ENCODE measurements around the gene CHRNA4.
"Not testable (repeated sequence)": the region's sequence is repeated elsewhere in the genome, so short reads cannot be mapped to it uniquely, and the experiment has no call there.

CHRNA4 gene

DNA sequence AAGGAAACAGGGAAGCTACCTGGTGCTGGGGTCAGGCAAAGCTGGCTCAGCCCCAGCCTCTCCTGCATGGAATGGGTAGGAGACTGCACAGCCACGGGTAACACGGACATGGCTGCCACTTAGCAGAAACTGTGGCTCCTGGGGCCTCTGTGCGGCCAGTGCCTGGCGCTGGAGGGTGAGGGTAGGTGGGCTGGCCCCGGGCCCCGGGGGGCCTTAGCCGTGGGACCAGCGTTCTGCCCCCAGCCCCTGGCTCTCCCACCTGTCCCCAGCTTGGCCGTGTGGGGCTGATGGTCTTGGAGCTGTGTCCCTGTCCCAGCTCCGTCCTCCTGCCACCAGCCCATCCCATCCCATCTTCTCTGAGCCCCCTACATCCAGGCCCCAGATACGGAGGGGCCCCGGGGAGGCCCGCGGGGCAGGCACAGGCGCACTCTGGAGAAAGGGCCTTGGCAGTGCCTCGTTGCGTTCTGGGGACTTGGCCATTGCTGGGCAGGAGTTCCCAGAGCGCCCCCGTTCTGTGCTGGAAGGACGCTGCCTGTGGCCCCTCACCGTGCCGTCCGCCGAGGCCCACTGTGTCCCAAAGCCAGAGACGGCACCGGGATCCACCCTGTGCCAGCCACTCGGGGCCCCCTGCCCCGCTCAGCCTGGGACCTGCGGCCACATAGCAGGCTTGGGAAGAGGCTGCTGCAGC, 12.2 kb downstream of the CHRNA4 start:
- no peak for DNase-seq

DNA sequence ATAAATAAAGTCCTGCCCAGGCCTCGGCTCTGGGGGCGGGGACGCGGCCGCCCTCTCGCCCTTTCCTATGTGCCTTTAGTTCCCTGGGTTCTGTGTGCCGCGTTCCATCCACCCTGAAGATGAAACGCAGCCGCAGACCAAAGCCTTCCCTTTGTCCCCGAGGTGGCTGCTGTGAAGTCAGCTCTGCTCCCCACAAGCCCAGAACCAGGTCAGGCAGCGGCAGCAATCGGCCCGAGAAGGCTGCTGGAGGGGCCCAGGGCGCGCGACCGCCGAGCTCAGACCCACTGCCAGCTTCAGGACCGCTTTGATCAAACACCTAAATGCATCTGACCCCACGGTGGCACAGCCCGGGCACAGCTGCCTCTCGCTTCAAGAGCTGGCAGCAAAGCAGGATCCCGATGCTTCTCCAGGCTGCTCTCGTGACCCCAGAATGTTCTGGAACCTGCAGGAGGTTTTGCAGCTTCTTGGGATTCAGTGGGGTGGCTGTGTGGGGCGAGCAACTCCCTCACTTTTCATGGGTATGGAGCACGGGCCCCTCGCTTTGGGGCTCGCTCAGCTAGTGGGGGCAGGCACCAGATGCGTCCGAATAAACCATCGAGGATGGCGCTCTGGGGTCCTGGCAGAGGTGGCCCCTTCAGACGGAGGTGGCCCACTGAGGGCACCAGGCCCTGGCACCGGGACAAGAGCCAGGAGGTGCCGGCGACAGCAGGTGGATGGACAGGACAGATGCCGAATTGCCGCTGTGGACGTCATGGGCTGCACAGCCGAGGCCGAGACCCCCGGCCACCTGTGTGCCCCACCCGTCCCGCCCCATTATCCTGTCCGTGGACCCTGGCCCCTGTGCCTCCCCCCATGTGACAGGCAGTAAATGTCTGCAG, 13.0 kb downstream of the CHRNA4 start:
- DNase-seq: no peak

DNA sequence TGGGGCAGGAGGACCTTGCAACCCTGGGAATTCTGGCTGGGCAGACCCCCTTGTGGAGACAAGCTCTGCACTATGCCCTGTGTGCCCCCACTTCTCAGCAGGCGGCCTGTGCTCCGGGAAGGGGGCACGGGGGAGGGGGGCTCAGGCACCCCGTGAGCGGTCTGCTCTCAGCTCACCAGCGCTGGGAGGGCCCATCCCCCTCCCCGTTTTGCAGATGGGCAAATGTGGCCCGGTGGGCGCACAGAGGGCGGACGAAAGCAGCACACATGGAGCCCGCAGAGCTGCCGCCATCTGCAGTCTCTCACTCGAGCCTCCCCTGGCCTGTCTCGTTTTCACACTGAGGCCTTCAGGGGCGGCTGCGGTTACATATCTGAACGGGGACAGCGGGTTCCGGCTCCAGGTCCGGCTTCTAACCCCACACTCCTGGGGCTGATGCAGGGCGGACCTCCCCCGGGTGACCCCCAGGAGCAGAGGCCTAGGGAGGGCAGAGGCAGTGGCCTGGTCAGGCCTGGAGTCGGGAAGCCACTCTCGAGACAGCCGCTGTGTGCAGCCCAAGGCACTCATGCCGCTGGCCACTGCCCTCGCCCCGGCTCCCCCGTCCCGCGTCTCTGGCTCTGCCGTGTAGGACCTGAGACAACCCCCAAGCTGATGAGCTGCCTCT, 13.9 kb downstream of the CHRNA4 start:
- no peak for DNase-seq

DNA sequence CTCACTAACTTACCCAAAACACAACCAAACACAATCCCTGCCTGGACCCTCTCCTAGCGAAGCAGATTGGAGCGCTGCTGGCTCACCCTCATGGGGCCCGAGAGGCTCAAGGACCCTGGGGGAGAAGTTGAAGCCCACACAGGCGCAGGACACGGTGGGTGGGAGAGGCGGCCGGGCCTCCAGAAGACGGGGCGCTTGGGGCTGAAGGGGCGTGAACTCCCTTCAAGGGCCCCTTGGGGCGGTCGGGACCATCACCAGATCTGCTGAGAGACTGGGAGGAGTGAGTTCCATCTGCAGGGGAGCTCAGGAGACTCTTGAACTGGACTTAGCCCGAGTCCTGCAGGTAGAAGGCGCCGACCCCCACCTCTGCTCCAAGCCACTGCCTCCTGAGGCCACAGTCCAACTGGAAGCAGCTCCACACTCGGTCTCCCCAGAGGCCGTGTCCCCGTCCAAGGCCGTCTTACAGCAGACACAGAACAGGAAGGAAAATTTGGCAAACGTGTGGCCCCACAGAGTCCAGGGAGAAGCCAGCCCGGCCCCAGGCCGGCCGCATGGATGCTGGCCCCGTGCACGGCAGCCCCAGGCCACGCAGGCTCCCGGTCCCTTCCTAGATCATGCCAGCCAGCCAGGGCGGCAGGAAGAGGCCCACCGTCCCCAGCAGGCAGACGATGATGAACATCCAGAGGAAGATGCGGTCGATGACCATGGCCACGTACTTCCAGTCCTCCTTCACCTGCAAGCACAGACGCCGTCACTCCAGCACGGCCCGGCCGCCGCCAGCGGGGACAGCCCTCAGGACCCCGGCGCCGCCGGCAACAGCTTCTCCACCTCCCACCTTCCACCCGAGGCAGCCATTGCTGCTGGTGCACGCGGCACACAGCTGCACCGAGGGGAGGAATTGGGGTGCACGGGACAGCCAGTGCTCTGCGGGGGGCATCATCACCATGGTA, 14.7 kb downstream of the CHRNA4 start:
- no peak for DNase-seq

DNA sequence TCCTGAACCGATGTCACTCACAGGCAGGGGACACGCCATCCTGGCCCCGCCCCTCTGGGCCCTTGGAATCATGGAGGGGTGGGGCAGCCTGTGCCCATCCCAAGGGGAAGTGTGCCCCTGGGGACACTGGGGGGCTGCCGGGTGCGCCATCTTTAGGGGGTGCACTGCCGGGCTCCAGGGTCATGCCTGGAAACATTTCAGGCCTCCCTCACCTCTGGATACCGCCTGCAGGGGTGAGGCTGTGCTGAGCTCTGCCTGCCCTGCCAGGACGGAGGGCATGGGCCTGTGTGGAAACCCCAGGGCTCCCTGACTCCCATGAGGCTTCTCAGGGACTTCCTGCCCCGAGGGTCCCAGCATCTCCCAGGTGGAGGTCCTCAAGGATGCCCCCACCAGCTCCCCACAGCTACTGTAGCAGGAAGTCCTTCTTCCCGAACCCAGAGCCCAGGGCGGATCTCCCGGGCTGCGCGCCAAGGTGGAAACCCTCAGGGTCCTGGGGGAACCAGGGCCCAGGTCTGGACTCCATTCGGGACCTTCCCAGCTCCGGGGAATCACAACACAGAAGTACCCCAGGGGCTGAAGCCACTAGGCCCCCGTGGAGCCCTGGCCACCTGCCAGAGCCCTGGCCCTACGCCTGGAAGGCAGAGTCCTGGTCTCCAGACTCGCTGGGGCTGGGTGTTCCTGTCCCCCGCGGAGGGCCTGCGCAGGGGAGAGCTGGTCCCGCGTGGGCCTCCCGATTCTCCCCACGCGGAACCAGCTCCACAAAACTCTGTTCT, 15.6 kb downstream of the CHRNA4 start:
- no peak for DNase-seq

DNA sequence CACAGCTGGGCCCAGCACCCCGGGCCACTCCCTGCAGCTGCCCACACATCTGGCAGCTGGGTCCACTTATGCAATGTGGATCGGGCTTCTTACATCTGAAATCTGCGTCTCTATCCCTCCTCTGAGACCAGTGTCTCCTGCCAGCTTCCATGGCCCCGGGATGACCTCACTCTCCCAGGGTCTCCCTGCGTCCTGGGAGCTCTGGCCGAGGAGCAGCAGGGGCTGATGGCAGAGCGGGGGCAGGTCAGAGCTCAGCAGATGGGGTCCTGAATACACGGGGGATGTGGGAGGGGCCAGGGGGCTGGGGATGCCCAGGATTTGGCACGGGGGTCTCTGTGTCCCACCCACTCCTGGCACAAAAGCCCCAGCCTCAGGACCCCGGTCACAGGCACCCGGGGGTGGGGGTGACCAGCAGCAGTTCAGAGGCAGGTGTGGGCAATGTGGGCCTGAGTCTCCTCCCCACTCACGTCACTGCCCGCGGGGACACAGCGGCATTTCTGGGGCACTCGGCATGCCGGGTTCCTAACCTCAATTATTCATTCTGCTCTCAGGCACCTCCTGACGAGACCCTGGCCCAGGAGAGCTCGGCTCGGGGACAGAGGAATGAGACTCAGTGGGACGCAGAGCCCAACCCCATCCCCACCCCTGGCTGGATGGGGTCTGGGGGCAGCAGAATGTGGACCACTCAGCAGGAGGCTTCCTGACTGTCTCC, 16.4 kb downstream of the CHRNA4 start:
- DNase-seq: no peak

DNA sequence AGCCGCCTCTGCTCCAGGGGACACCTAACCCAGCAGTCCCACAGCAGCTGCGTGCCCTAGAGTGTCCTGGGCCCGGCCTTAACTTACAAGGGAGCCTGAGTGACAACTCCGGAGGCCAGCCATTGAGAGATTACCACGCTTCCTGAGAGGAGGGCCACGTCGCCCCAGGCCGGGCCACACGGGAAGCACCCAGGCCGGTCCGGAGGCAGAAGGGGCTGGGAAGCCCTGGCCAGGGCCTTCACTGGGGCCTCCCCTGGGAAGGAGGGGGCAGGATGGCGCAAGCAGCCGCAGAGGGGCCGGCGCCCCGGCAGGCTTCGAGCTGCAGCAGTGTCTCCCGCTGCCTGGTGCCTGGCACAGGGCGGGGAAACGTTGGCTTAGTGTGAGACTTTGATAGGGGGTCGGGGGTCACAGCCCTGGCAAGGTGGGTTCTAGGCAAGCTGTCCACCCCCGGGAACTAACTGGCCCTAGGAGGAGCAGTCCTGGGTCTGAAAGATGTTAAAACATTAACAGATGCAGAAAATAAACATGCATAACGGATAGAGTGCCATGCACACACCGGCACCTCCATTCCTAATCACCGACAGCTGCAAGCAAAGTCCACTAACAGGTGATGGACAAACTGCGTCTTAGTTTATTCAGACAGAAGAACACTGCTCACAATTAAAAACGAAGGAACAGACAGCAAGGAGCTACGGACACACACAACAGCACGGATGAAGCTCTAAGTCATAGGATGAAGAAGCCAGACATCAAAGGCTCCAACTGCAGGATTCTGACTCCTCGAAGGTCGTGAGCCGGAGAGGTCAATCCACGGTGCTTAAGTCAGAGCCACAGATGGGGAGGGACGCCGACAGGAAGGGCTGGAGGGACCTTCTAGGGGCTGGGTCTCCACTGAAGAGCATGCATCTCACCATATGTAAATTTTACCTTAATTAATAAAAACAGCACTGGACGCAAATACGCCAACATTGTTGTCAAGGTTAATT, 17.4 kb downstream of the CHRNA4 start:
- no peak for DNase-seq

DNA sequence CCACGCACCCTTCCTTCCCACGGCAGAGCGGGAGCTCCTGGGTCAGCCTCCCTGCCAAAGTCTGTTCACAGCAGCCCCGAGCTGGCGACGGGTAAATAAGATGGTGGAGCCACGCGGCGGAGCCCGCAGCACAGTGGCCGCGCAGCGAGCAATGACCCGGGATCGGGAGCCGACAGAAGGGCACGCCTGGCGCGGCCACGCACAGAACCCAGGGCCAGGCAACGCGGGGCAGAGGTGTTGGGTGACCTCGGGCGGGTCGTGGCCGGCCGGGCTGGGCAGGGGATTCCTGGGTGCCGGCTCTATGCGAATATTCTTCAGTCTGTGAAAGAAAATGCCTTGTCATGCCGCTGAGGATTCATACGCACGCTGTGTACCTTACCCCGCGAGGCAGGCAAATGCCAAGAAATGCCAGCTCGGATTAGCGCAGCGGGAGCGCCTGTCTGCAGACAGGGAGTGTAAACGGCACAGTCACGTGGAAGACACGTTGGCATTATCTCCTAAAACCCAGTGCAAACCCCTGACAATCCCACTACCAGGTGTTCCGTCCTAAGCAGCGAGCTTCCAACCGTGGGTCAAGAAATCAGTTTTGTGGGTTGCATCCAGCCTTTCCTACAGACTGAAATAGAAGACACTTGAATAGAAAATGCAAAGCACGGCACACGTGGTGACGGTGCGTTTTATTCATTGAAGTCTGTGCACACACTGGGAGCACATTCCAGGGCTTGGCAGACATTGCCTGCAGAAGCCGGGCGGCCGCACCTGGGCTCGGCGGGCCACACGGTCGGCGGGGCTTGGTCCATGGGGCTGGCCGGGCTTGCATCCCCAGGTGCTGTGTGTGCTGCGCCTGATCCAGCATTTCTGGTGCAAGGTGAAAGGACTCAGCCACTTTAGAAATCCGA, 18.3 kb downstream of the CHRNA4 start:
- no peak for DNase-seq

DNA sequence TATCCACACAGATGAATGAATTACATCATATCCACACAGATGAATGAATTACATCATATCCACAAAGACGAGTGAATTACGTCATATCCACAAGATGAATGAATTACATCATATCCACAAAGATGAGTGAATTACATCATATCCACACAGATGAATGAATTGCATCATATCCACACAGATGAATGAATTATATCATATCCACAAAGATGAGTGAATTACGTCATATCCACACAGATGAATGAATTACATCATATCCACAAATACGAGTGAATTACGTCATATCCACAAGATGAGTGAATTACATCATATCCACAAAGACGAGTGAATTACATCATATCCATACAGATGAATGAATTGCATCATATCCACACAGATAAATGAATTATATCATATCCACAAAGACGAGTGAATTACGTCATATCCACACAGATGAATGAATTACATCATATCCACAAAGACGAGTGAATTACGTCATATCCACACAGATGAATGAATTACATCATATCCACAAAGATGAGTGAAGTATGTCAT, 20.9 kb downstream of the CHRNA4 start:
- DNase-seq: not testable (repeated sequence)

DNA sequence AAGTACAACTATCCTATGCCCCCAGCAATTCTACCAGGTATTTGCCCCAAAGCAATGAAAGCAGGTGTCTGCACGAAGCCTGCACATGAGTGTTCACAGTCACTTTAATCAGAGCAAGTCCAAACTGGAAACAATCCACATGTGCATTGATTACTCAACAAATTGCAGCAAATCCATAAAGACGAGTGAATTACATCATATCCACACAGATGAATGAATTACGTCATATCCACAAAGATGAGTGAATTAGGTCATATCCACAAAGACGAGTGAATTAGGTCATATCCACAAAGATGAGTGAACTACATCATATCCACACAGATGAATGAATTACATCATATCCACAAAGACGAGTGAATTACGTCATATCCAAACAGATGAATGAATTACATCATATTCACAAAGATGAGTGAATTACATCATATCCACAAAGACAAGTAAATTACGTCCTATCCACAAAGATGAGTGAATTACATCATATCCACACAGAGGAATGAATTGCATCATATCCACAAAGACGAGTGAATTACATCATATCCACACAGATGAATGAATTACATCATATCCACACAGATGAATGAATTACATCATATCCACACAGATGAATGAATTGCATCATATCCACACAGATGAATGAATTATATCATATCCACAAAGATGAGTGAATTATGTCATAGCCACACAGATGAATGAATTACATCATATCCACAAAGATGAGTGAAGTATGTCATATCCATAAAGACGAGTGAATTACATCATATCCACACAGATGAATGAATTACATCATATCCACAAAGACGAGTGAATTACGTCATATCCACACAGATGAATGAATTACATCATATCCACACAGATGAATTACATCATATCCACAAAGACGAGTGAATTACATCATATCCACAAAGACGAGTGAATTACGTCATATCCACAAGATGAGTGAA, 21.7 kb downstream of the CHRNA4 start:
- DNase-seq: not testable (repeated sequence)

DNA sequence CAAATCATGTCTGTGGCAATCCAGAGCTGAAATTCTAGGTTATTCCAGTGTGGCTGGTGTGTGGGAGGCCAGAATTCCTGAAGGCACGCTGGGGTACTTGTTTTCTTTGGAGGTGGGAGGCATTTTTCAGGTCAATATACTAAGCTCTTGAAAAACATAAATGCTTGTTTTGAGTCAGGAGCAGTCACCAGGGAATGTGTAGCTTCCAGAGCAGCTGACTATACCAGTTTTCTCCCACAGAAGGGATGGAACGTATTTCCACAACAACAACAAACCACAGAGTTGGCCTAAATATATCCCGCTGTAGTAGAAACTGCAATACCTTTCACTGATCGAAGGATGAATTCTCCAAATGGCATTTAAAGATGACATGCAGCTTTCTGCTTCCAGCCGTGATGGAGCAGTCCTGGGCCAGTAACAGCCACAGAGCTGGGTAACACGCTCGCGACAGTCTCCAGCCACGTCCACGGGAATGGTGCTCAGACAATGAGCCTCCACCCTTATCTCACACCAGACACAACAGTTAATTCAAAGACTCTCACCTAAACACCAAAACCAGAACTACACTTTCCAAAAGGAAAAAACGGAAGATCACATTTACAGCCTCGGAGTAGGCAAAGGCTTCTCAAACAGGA, 23.2 kb downstream of the CHRNA4 start:
- no peak for DNase-seq

DNA sequence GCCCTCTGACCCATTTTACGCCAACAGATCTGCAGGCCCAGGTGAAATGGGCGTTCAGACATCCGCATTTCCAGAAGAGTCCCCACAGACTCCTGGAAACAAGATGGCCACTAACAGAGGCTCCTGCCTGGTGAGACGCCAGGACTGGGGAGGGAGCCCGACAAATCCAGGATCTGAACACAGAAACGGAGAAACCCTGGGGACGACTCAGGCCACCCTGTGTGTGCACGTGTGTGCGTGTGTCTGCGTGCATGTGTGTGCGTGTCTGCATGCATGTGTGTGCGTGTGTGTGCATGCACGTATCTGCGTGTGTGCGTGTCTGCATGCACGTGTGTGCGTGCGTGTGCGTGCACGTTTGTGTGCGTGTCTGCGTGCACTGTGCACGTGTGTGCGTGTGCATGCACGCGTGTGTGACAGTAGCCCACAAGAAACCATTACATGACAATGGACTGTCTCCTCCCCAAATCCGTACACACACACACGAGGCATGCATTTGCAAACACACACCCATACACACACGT, 24.9 kb downstream of the CHRNA4 start:
- DNase-seq: no peak

DNA sequence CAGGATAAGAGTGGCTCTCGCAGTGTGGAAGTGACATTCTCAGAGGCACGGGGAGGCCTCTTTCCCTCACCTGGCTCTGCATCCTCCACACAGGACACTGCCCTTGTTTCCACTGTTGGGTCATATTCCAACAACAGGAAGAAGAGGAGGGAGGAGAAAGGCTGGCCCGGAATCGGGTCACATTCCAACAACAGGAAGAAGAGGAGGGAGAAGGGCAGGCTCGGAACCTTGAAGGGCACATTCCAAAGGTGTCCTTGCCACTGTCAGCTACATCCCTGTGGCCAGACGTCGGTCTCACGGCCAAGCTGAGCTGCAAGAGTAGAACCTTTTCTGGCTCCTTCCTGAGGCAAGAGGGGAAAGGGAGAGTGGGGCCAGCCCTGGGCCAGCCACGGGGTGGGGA, 25.4 kb downstream of the CHRNA4 start:
- no peak for DNase-seq

DNA sequence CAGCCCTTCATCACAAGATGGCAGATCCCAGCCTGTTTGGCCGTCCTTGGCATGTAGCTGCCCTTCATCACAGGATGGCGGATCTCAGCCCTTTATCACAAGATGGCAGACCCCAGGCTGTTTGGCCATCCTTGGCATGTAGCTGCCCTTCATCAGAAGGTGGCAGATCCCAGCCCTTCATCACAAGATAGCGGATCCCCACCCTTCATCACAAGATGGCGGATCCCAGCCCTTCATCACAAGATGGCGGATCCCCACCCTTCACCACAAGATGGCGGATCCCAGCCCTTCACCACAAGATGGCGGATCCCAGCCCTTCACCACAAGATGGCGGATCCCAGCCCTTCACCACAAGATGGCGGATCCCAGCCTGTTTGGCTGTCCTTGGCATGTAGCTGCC, 26.1 kb downstream of the CHRNA4 start:
- not testable (repeated sequence) for DNase-seq

DNA sequence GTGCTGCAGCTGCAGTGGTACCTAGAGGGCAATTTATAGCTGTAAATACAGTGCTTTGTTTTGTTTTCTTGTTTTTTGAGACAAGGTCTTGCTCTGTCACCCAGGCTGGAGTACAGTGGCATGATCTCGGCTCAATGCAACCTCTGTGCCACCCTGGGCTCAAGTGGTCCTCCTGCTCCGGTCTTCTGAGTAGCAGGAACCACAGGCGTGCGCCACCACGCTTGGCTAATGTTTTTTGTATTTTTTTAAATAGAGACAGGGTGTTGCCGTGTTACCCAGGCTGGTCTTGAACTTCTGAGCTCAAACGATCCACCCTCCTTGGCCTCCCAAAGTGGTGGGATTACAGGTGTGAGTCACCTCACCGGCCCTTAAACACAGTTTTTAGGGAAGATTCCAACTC, 26.8 kb downstream of the CHRNA4 start:
- DNase-seq: no peak

DNA sequence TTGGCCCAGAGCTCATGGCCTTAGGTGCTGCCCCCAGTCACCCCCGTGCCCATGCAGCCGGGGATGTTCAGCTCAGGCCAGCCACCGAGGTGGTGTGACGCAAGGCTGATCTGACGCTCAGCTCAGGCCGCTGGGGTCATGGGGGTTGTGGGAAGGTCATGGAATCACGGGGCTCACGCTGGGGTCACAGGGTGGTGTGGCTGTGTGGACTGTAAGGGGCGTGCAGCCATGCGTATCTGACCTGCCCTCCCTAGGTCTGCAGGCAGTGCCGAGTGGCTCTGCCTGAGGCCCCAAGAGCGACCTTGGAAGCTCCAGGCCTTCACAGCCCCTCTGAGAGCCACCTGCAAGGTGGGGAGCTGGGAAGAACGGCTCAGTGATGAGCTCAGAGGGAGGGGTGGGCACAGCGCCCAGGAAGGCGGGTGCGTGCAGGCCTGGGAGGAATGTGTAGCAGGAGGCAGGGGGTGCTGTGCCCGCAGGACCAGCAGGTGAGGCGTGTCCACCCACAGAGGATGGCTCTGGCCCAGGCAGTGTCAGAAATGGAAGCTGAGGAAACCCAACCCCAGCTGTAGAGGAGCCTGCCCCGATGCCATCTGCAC, 27.8 kb downstream of the CHRNA4 start:
- no peak for DNase-seq

All from T-helper 9 cell (primary cell).